Measurements from ENCODE around the gene FCGBP.
"Not testable (repeated sequence)": the region's sequence is repeated elsewhere in the genome, so short reads cannot be mapped to it uniquely, and the experiment has no call there.

FCGBP gene

GRCh38 chr19:39894236-39894606 is 40.2 kb downstream of the FCGBP start:
- H3K9me3 ChIP-seq (replicated peaks in 1 of 11); H3K4me3 ChIP-seq; H3K27me3 ChIP-seq; H3K27ac ChIP-seq; H3K4me2 ChIP-seq; H3K9ac ChIP-seq; H3K4me1 ChIP-seq: not testable (repeated sequence)
- Histone ChIP-seq H4K20me1 (peaks cover 0 to 11% (median 0%) of the 10 kb centered on the region in 11 experiments; a peak in 3 of 22 replicates), H3K36me3 (peaks cover 0 to 41% (median 0%) of the 10 kb centered on the region in 11 experiments; a peak in 6 of 22 replicates)

GRCh38 chr19:39893366-39894235 is 40.8 kb downstream of the FCGBP start:
- not testable (repeated sequence) for H3K27me3 ChIP-seq; H3K4me1 ChIP-seq; H3K27ac ChIP-seq; H3K9me3 ChIP-seq (replicated peaks in 1 of 11); H3K4me3 ChIP-seq
- Histone ChIP-seq H3K9ac (0 out of 22 replicates have a peak overlapping the region, but pooled peaks of 2 of the 11 experiments have one; percentile 8 to 30), H3K36me3 (peaks cover 0 to 41% (median 0%) of the 10 kb centered on the region in 11 experiments; a peak in 6 of 22 replicates), H3K4me2 (0 out of 22 replicates have a peak overlapping the region, but pooled peaks of 1 of the 11 experiments have one; percentile 19), H4K20me1 (peaks cover 0 to 11% (median 0%) of the 10 kb centered on the region in 11 experiments; a peak in 3 of 22 replicates)

- H3K4me2 ChIP-seq; H3K4me1 ChIP-seq; H3K27ac ChIP-seq; H3K27me3 ChIP-seq; H3K9me3 ChIP-seq (replicated peaks in 1 of 11); H3K9ac ChIP-seq; H3K4me3 ChIP-seq: not testable (repeated sequence)
- Histone ChIP-seq H3K36me3 (peaks cover 0 to 41% (median 0%) of the 10 kb centered on the region in 11 experiments; a peak in 6 of 22 replicates), H4K20me1 (peaks cover 0 to 11% (median 0%) of the 10 kb centered on the region in 11 experiments; a peak in 3 of 22 replicates)
These were observed 41.9 kb downstream of the FCGBP start for GRCh38 chr19:39892506-39892902.

- H3K27me3 ChIP-seq; H3K4me3 ChIP-seq; H3K9me3 ChIP-seq (replicated peaks in 1 of 11); H3K4me2 ChIP-seq; H3K27ac ChIP-seq; H3K4me1 ChIP-seq; H3K9ac ChIP-seq: not testable (repeated sequence)
- peaks cover 0 to 41% (median 0%) of the 10 kb centered on the region in 11 experiments; a peak in 6 of 22 replicates for H3K36me3 ChIP-seq
- peaks cover 0 to 11% (median 0%) of the 10 kb centered on the region in 11 experiments; a peak in 3 of 22 replicates for H4K20me1 ChIP-seq
These were observed 42.6 kb downstream of the FCGBP start for GRCh38 chr19:39891660-39892505.

- H3K9me3 ChIP-seq (replicated peaks in 1 of 11), result no peaks in the 10 kb centered on the region
- no peaks in the 10 kb centered on the region for H3K4me1 ChIP-seq
- no peak for TF ChIP-seq Cebpa-rat (IDR thresholded peaks at IDR 0.05)
- H3K27me3 ChIP-seq, result no peaks in the 10 kb centered on the region
- H3K36me3 ChIP-seq, result peaks cover 0 to 44% (median 0%) of the 10 kb centered on the region in 11 experiments; a peak in 6 of 22 replicates
- H3K4me3 ChIP-seq, result no peak overlapping the region
- no peak overlapping the region for H3K9ac ChIP-seq
- no peak overlapping the region for H3K27ac ChIP-seq
- H3K4me2 ChIP-seq, result no peak overlapping the region
- H4K20me1 ChIP-seq, result peaks cover 0 to 11% (median 0%) of the 10 kb centered on the region in 11 experiments; a peak in 3 of 22 replicates
These were observed 43.5 kb downstream of the FCGBP start for GRCh38 chr19:39890755-39891551.

GRCh38 chr19:39889872-39890754 is 44.3 kb downstream of the FCGBP start:
- H3K27me3 ChIP-seq; H3K4me3 ChIP-seq; H3K4me2 ChIP-seq; H3K4me1 ChIP-seq; H3K9me3 ChIP-seq (replicated peaks in 1 of 11); H3K27ac ChIP-seq; H3K9ac ChIP-seq: not testable (repeated sequence)
- Histone ChIP-seq H4K20me1 (peaks cover 0 to 11% (median 0%) of the 10 kb centered on the region in 11 experiments; a peak in 3 of 22 replicates), H3K36me3 (peaks cover 0 to 46% (median 0%) of the 10 kb centered on the region in 11 experiments; a peak in 6 of 22 replicates)

- not testable (repeated sequence) for H3K27ac ChIP-seq; H3K9me3 ChIP-seq (replicated peaks in 1 of 11); H3K4me1 ChIP-seq; H3K9ac ChIP-seq; H3K4me3 ChIP-seq; H3K27me3 ChIP-seq; H3K4me2 ChIP-seq
- Histone ChIP-seq H4K20me1 (peaks cover 0 to 11% (median 0%) of the 10 kb centered on the region in 11 experiments; a peak in 3 of 22 replicates), H3K36me3 (peaks cover 0 to 33% (median 0%) of the 10 kb centered on the region in 11 experiments; a peak in 6 of 22 replicates)
These were observed 46.9 kb downstream of the FCGBP start for GRCh38 chr19:39887456-39887951.

- not testable (repeated sequence) for H4K20me1 ChIP-seq; H3K27ac ChIP-seq; H3K4me2 ChIP-seq; H3K27me3 ChIP-seq; H3K9me3 ChIP-seq (replicated peaks in 1 of 11); H3K4me3 ChIP-seq; H3K4me1 ChIP-seq; H3K9ac ChIP-seq
- peaks cover 0 to 18% (median 0%) of the 10 kb centered on the region in 11 experiments; a peak in 5 of 22 replicates for H3K36me3 ChIP-seq
These were observed 48.4 kb downstream of the FCGBP start for GRCh38 chr19:39885821-39886554.

- H3K36me3 ChIP-seq, result peaks cover 0 to 13% (median 0%) of the 10 kb centered on the region in 11 experiments; a peak in 4 of 22 replicates
- not testable (repeated sequence) for H3K4me2 ChIP-seq; H4K20me1 ChIP-seq; H3K27ac ChIP-seq; H3K9me3 ChIP-seq (replicated peaks in 1 of 11); H3K4me1 ChIP-seq; H3K9ac ChIP-seq; H3K4me3 ChIP-seq; H3K27me3 ChIP-seq
These were observed 49.7 kb downstream of the FCGBP start for GRCh38 chr19:39884721-39885120.

All from BLaER1 treated with 17β-estradiol and CSF1 and Interleukin-3, amounts not matched to agents 10 nM and 100 nM (cell line).